PC-3 (cell line): Measurements from ENCODE around the gene NEAT1.

Experiments used
- EZH2phosphoT487 ChIP-seq: fragments of 300-600 bp; sonication (generic); IDR thresholded peaks from 2 replicates; pipeline ENCODE4 v1.6.1; 2018; ENCODE audit warnings: mild to moderate bottlenecking, antibody characterized with exemption, low read length, borderline replicate concordance
- TF ChIP-seq, protein P1 (sequence below): fragments of 300-600 bp; sonication (generic); conservative IDR thresholded peaks from 2 replicates; pipeline ENCODE4 v1.5.1; 2017; ENCODE audit warnings: antibody characterized with exemption, low read depth, mild to moderate bottlenecking, low read length

DNA sequence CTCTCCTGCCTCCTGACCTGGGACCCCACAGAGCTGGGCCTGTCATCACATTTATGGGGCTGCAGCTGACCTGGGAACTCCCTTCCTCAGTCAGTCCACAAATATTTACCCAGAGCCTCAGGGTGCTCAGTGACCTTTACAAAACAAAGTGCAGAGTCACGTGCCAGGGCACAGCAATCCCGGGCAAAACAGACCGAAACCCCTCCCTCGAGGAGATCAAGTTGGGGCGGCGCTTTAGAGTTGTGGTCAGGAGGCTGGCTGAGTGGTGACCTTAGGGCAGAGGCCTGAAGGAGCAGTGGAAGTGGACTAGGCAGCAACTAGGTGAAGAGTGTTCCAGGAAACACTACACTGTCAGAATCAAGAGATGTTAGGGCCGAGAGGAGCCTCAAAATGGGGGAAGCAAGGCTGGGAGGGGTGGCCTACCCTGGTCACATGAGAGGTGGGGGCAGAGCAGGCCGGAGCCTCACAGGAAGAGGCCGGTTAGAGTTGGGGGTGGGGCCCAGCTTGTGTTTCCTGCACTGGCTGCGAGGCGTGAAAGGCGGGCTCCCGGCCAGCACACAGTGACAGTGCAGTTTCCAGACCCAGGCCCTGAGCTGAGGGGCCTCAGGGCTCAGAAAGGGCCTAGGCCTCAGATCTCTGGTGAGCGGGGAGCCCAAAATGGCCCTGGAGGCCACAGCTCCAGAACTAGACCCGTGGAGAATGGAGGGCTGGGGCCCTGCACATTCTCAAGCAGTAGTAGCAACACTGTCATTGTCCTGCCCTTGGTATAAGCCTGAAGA, 3.7 kb upstream of the NEAT1 start:
- TF ChIP-seq, protein P1, sequence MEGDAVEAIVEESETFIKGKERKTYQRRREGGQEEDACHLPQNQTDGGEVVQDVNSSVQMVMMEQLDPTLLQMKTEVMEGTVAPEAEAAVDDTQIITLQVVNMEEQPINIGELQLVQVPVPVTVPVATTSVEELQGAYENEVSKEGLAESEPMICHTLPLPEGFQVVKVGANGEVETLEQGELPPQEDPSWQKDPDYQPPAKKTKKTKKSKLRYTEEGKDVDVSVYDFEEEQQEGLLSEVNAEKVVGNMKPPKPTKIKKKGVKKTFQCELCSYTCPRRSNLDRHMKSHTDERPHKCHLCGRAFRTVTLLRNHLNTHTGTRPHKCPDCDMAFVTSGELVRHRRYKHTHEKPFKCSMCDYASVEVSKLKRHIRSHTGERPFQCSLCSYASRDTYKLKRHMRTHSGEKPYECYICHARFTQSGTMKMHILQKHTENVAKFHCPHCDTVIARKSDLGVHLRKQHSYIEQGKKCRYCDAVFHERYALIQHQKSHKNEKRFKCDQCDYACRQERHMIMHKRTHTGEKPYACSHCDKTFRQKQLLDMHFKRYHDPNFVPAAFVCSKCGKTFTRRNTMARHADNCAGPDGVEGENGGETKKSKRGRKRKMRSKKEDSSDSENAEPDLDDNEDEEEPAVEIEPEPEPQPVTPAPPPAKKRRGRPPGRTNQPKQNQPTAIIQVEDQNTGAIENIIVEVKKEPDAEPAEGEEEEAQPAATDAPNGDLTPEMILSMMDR: no peak
- TF ChIP-seq EZH2phosphoT487: no peak; the same call in none of the 2 replicates
